Upper lobe of left lung (tissue), 6 donors: ENCODE results near the gene ACVR1. TPM values are rescaled to one million over a fixed set of nuclear protein-coding genes. Genes with fewer than 3 reads are reported as not detected.

Experiments used
- ATAC-seq, 2 donors: fragments of 200-7000 bp; cut with Tn5 transposase; one replicate each; pipeline ENCODE4 v1.9.1; 2022; ENCODE audit warnings: mild to moderate bottlenecking in 2 of 2, moderate library complexity in 2 of 2; ENCODE audit not compliant: low FRiP score in 2 of 2
- DNase-seq, 2 donors: peaks; one replicate each; pipeline ENCODE4 v3.0.0-alpha.2; 2019 to 2020
- H3K27ac ChIP-seq, 4 donors: fragments of 200-600 bp; sonication (generic); one replicate each; pipeline ENCODE4 v1.5.1; 2016 to 2019
- H3K27me3 ChIP-seq, 4 donors: fragments of 200-600 bp; sonication (generic); one replicate each; pipeline ENCODE4 v1.5.1; 2017 to 2019
- H3K36me3 ChIP-seq, 4 donors: fragments of 200-600 bp; sonication (generic); one replicate each; pipeline ENCODE4 v1.5.1; 2016 to 2019
- H3K4me1 ChIP-seq, 4 donors: fragments of 200-600 bp; sonication (generic); one replicate each; pipeline ENCODE4 v1.5.1; 2018 to 2019
- H3K4me3 ChIP-seq, 4 donors: fragments of 200-600 bp; sonication (generic); one replicate each; pipeline ENCODE4 v1.5.1; 2017 to 2019; ENCODE audit warnings: mild to moderate bottlenecking in 2 of 4, moderate library complexity in 1 of 4
- H3K9me3 ChIP-seq, 4 donors: fragments of 200-600 bp; sonication (generic); one replicate each; pipeline ENCODE4 v1.5.1; 2018 to 2019
- EP300 ChIP-seq, 4 donors: sonication (generic); formaldehyde crosslinking; IDR thresholded peaks; one replicate each; pipeline ENCODE4 v1.5.1; 2017; ENCODE audit warnings: antibody characterized with exemption in 4 of 4, control low read depth in 2 of 4
- POLR2A ChIP-seq, 4 donors: fragments of 450-650 bp; IDR thresholded peaks; one replicate each; pipeline ENCODE4 v1.5.1; 2016 to 2017; ENCODE audit warnings: antibody characterized with exemption in 4 of 4, mild to moderate bottlenecking in 2 of 4
- POLR2AphosphoS5 ChIP-seq, 2 donors: sonication (generic); formaldehyde crosslinking; IDR thresholded peaks; one replicate each; pipeline ENCODE4 v1.5.1; 2017; ENCODE audit warnings: antibody characterized with exemption in 2 of 2
- WGBS, 2 donors: methylation state at CpG; one replicate each; pipeline ENCODE4 v1.1.5; 2017 to 2018; 5-methylcytosine and 5-hydroxymethylcytosine counted together
- total RNA-seq, 6 donors: library from RNA; depleted of rRNA in 4 of 6; stranded (reverse); fragments of >200 nt in 4 of 6; gene quantifications; one replicate each; pipeline versions ENCODE4 v1.1.0 to v1.2.1, GENCODE V29; 2016 to 2021
- TF ChIP-seq, protein P1 (sequence below), 6 experiments: fragments of 450-650 bp in 4 of 6; fragments of 200-600 bp in 2 of 6; sonication (generic) in 2 of 6; IDR thresholded peaks; one replicate each; pipeline ENCODE4 v1.5.1; 2016 to 2019; ENCODE audit warnings: antibody characterized with exemption in 6 of 6
- donor health status: DM: no; HTN: no; CAD: no; lungs with moderate emphysema.
- donor health status: DM: no; HTN: yes; CAD: no; lungs with severe emphysema.

ACVR1 gene
- total RNA-seq, 6 donors from 2014 or later: 16.4 to 38.8 (median 25.8) TPM

DNA sequence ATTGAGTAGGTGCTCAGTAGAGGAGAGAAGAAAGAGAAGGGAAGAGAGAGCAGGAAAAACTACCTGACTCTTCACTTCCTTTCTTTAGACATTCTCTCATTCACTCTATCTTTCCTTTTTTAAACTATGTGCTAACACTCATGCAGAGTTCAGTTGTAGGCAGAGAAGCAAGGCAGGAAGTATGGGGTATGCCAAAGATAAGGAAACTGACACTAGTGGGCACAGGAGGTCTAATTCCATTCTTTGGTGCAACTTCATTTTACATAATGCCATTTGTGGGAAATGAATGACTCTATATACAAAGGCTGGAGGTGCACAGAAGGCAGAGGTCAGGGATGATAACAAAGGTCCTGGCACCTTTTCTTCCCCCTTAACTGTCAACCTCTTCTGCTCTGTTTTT, 35.1 kb upstream of the ACVR1 start:
- no peak for TF ChIP-seq POLR2AphosphoS5 (IDR thresholded peaks at IDR 0.05)
- TF ChIP-seq EP300 (IDR thresholded peaks at IDR 0.05): no peak
- TF ChIP-seq POLR2A (IDR thresholded peaks at IDR 0.05): no peak
- TF ChIP-seq, protein P1, sequence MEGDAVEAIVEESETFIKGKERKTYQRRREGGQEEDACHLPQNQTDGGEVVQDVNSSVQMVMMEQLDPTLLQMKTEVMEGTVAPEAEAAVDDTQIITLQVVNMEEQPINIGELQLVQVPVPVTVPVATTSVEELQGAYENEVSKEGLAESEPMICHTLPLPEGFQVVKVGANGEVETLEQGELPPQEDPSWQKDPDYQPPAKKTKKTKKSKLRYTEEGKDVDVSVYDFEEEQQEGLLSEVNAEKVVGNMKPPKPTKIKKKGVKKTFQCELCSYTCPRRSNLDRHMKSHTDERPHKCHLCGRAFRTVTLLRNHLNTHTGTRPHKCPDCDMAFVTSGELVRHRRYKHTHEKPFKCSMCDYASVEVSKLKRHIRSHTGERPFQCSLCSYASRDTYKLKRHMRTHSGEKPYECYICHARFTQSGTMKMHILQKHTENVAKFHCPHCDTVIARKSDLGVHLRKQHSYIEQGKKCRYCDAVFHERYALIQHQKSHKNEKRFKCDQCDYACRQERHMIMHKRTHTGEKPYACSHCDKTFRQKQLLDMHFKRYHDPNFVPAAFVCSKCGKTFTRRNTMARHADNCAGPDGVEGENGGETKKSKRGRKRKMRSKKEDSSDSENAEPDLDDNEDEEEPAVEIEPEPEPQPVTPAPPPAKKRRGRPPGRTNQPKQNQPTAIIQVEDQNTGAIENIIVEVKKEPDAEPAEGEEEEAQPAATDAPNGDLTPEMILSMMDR (IDR thresholded peaks at IDR 0.05): no peak
- no peak for DNase-seq
- Histone ChIP-seq H3K4me3 (no peak overlapping the region), H3K27ac (no peak overlapping the region), H3K27me3 (no peaks in the 10 kb centered on the region), H3K9me3 (no peaks in the 10 kb centered on the region), H3K36me3 (no peaks in the 10 kb centered on the region), H3K4me1 (peaks cover 0 to 3% (median 0%) of the 10 kb centered on the region in 4 donors)
- no peak for ATAC-seq

DNA sequence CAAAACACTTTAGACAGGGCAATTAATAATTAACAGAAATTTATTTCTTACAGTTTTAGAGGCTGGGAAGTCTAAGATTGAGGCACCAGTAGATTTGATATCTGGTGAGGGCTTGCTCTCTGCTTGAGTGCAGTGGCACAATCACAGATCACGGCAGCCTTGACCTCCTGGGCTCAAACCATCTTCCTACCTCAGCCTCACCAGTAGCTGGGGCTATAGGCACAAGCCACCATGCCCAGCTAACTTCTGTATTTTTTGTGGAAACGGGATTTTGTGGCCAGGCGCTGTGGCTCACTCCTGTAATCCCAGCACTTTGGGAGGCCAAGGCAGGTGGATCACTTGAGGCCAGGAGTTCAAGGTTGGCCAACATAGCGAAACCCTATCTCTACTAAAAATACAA, 29.0 kb upstream of the ACVR1 start:
- ATAC-seq (no peak), DNase-seq (no peak)
- H3K9me3 ChIP-seq: no peaks in the 10 kb centered on the region
- no peak for TF ChIP-seq EP300 (IDR thresholded peaks at IDR 0.05)
- TF ChIP-seq POLR2AphosphoS5 (IDR thresholded peaks at IDR 0.05): no peak
- TF ChIP-seq, protein P1 (IDR thresholded peaks at IDR 0.05): no peak
- TF ChIP-seq POLR2A (IDR thresholded peaks at IDR 0.05): no peak
- peaks cover 0 to 7% (median 0%) of the 10 kb centered on the region in 4 donors for H3K4me1 ChIP-seq
- WGBS, 2 donors: 87 to 89% methylated on average over 4 of the region's 4 CpGs
- no peaks in the 10 kb centered on the region for H3K36me3 ChIP-seq
- no peak overlapping the region for H3K27ac ChIP-seq
- no peaks in the 10 kb centered on the region for H3K27me3 ChIP-seq
- no peak overlapping the region for H3K4me3 ChIP-seq

DNA sequence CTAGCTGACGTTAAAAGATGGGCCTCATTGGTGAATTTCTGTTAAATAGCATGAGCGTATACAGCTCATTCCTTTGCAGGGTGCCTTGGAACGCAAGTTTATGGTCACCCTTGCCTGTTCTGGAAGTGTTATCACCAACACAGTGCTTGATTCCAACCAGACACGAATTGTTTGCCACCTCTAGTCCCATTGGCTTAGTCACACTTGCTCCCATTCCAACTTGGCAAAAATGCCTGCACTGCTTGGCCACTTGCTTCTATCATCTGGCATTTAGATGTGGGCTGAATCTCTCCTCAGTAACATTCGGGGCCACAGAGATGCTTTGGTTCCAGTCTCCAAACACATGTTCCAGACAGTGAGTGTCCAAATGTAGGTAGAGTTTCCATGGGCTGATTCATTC, 27.5 kb upstream of the ACVR1 start:
- WGBS, 2 donors: 90 to 93% methylated on average over 4 to 5 of the region's 5 CpGs
- peaks cover 0 to 7% (median 0%) of the 10 kb centered on the region in 4 donors for H3K4me1 ChIP-seq
- H3K4me3 ChIP-seq: no peak overlapping the region
- H3K27me3 ChIP-seq: no peaks in the 10 kb centered on the region
- no peak for ATAC-seq
- DNase-seq: no peak
- H3K27ac ChIP-seq: no peak overlapping the region
- no peaks in the 10 kb centered on the region for H3K9me3 ChIP-seq
- TF ChIP-seq POLR2AphosphoS5 (IDR thresholded peaks at IDR 0.05) (no peak), EP300 (IDR thresholded peaks at IDR 0.05) (no peak), POLR2A (IDR thresholded peaks at IDR 0.05) (no peak)
- TF ChIP-seq, protein P1 (IDR thresholded peaks at IDR 0.05): no peak
- no peaks in the 10 kb centered on the region for H3K36me3 ChIP-seq

DNA sequence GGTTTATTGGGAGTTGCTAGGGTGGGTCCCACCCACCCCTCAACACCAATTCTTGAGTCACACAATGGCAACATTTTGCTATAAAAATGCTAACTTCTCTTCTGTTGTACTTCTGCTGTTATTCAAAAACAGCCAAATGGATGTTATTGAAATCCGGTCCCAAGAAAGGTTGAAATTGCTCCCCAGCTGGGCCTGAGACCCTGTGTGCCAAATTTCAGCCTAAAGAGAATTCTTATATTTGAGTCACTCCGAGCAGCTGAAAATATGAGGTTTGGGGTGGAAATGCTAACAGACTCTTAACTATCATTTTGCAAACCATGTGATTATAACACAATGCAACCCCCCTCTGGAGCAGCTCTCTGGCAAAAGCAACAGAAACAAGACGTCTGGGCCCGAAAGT, 27.0 kb upstream of the ACVR1 start:
- WGBS, 2 donors: 77 to 95% methylated on average over 4 of the region's 4 CpGs
- DNase-seq: no peak

DNA sequence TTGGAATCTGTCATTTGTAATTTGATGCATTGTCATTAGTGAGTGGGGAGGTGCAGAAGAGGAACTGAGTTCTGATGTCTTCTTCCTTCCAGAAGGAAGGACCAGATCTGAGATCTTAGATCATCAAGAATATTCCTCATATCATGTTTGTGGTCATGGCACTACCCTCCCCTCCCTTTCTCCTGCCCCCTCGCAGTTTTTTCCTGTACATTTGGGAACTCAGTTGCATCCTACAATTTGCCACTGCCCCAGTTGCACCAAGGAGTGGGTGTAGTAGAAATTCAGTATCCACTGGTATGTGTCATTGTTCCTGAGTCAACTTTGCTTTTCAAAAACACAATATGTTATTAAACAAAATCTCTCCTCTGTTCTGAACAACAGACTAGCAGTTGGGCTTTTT, 26.6 kb upstream of the ACVR1 start:
- TF ChIP-seq POLR2A (IDR thresholded peaks at IDR 0.05): no peak
- TF ChIP-seq, protein P1 (IDR thresholded peaks at IDR 0.05): no peak
- no peak for TF ChIP-seq POLR2AphosphoS5 (IDR thresholded peaks at IDR 0.05)
- TF ChIP-seq EP300 (IDR thresholded peaks at IDR 0.05): no peak
- 62 to 74% methylated on average over 1 of the region's 1 CpG for WGBS, 2 donors
- no peak for ATAC-seq
- Histone ChIP-seq H3K4me3 (no peak overlapping the region), H3K27me3 (no peaks in the 10 kb centered on the region), H3K4me1 (peaks cover 0 to 7% (median 2%) of the 10 kb centered on the region in 4 donors), H3K36me3 (no peaks in the 10 kb centered on the region), H3K9me3 (no peaks in the 10 kb centered on the region), H3K27ac (no peak overlapping the region)
- no peak for DNase-seq

More for the DNA sequence above, 27.0 kb upstream of the ACVR1 start:
- Histone ChIP-seq H3K27me3 (no peaks in the 10 kb centered on the region), H3K9me3 (no peaks in the 10 kb centered on the region), H3K36me3 (no peaks in the 10 kb centered on the region), H3K4me3 (no peak overlapping the region), H3K4me1 (peaks cover 0 to 7% (median 1%) of the 10 kb centered on the region in 4 donors), H3K27ac (no peak overlapping the region)
- no peak for ATAC-seq
- TF ChIP-seq POLR2AphosphoS5 (IDR thresholded peaks at IDR 0.05) (no peak), EP300 (IDR thresholded peaks at IDR 0.05) (no peak), POLR2A (IDR thresholded peaks at IDR 0.05) (no peak)
- TF ChIP-seq, protein P1 (IDR thresholded peaks at IDR 0.05): no peak
